Colon (tissue), 2 donors: ENCODE results near the gene MBD1.
A peak's percentile ranks its signal among the peaks of the same experiment; 100 is the strongest.

Experiments used
- FAIRE-seq: peaks from 2 replicates; lab custom pipeline; 2012; peaks lifted over from hg19 to GRCh38; lab: Jason Lieb, UNC
- donor health status: control.
- donor health status: control.

Gene MBD1

DNA sequence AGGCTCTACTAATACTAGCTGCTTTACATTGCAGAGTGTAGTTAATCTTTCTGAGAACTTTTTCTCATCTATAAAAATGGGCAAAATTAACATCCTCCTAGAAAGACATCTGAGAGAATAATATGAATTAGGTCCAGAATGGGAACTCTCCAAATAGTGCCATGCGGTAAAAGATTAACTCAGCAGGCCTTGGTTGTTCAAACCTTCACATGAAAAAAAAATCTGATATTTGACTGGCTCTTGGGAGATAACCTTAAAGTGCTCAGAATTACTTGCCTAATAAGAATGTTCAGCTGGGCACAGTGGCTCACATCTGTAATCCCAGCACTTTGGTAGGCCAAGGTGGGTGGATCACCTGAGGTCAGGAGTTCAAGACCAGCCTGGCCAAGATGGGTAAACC is 11.7 kb upstream of the MBD1 start:
- no peak for FAIRE-seq

DNA sequence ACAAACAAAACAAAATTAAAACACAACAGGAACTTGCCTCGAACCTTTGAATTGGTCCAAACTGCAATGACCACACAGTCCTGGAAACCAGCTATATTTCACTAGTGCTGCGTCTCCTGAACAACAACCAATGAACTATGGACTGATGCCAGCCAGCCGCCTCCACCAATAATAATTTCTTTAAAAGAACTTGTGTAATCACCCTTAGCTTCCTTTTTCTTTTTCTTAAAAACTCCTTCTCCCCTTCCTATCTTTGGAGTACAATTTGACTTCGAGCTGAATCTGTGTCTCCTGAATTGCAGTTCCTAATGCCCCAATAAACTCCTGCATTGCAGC is 7.8 kb upstream of the MBD1 start:
- FAIRE-seq: no peak

- FAIRE-seq: peak; percentile 91
Observed at GRCh38 chr18:50288348-50289107, 7.2 kb upstream of the MBD1 start.

GRCh38 chr18:50287441-50288347 is 6.4 kb upstream of the MBD1 start, which contains the start of gene CXXC1:
CXXC1 (minus strand) TSS chr18:50287692; CDS start chr18:50287589, 103 bp downstream.
- peak; percentile 93 for FAIRE-seq

DNA sequence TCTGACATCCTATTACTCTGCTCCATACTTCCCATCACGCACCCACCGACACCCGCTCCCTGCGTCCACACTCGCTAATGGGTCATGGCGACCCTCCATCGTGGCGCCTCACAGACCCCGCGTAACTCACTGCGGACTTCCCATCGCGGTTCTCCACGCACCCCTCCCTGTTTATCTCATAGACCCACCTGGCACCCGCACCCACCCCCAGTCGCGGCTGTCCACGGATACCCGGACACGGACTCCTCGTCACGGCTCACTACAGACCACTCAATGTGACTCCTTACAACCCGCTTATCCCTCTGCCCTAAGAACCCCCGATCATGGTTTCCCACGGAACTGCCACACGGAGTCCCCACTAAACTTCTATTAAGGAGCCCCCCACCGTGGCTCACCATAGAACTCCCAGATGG is 5.7 kb upstream of the MBD1 start:
- no peak for FAIRE-seq

GRCh38 chr18:50286391-50287027 is 5.2 kb upstream of the MBD1 start:
- FAIRE-seq: no peak

DNA sequence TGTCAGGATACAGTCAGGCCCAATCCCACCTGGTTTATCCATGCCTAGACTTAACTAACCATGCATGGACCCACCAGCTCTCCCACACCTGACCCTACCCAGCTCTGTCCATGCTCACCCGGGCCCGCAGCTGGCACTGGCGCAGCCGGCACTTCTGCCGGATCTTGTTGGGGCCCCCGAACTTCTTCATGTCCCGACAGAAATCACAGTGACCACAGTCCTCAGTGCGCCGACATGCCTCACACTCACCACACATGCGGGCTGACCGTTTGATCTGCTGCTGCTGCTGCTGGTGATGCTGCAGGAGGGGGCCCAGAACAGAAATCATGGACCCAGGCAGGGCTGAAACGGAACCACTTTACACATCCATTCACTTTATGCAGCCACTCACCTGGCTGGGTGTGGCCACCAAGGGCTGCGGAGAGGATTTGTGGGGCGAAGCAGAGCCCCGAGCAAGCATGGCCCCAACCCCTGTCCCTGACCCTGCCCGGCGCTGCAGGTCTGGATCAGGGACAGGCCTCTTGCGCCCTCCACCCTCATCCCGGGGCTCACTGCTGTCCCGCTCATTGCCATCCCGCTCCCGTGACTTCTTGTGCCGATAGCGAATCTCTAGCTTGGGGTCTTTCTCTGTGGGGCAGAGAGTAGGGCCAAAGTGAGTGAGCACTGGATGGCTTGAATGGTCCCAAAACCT is 4.5 kb upstream of the MBD1 start:
- no peak for FAIRE-seq

GRCh38 chr18:50285071-50285470 is 3.7 kb upstream of the MBD1 start:
- FAIRE-seq: no peak

- FAIRE-seq: no peak
Observed at GRCh38 chr18:50284255-50284885, 3.0 kb upstream of the MBD1 start.

- FAIRE-seq: no peak
Observed at GRCh38 chr18:50283469-50284209, 2.3 kb upstream of the MBD1 start.

DNA sequence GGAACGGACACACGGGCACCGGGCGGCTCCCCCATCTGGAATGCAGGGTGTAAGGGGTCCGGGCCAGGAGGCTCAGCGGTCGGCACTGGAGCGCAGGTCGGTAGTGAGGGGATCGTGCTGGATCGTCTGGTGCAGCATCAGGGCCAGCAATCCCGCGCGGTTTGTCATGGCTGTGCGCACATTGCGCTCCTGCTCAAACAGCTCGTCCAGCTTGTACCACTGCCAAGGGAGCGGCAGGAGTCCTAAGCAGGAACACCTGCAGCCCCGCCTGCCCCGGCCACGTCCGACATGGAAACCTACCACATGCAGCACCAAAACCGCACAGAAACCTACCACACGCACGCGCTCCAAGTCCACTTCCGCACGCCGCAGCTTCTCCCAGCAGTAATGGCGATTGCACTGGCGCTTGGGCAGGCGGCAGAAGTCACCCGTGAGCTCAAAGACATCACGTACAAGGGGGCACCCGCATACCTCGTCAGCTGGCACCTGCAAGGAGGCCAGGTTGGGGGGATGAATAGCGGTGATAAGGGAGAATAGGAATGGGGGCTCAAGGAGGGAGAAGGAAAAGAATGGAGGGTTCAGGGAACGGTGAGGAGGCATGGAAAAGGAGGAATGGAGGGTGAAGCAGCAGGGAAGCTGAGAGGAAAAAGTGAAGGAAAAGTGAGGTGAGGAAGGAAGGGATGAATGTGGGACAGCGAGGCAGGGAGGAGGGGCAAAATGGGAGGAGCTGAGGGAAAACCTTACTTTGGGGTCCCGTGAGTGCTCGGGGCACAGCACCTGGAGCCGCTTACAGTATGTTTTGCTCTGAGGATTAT is 1.4 kb upstream of the MBD1 start:
- FAIRE-seq: no peak

GRCh38 chr18:50281972-50282520 is 723 bp upstream of the MBD1 start:
- FAIRE-seq: no peak

DNA sequence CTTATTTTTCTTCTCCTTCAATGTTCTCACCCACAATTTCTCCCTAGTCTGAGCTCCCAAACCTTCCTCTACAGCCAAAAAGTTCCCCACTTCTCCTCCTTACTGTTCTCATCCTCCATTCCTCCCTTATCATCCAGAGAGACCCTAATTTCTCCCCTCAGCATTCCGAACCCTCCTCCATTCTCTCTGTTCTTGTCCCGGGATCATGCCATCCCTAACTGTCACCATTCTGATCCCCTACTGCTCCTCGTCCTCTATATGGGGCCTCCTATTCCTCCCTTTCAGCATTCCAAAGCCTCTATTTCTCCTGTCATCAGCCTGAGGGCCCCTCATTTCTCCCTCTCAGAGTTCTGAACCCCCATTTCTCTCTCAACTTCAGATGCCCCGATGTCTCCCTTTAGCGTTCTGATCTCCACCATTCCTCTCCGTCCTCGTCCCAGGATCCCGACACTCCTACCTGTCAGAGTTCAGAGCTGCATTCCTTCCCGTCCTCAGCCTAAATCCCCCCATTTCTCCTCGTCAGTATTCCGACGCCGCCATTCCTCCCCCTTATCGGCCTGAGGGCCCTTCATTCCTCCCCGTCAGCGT is 522 bp downstream of the MBD1 start:
- FAIRE-seq: no peak

- no peak for FAIRE-seq
Observed at GRCh38 chr18:50279752-50280151, 1.6 kb downstream of the MBD1 start.

GRCh38 chr18:50277942-50278341 is 3.4 kb downstream of the MBD1 start:
- FAIRE-seq: no peak

- no peak for FAIRE-seq
Observed at GRCh38 chr18:50276452-50276851, 4.9 kb downstream of the MBD1 start.

- FAIRE-seq: no peak
Observed at GRCh38 chr18:50275503-50276036, 5.8 kb downstream of the MBD1 start.

DNA sequence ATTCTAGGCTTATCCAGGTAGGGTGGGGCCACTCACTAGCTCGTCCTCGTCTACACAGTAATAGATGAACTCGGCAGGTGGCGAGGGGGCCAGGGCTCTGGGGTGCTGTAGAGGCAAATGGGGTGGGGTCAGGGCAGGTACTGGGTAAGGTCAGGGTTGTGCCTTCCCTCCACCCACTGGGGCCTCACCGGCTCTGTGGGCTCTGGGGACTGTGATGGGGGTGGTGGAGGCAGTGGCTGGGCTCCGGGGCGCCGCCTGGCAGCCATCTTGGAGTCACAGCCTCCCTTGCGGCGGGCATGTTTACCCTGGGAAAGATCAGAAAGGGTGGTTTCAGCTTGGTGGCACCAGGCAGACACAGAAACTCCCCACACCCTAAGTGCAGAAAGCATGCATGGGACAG is 6.4 kb downstream of the MBD1 start:
- no peak for FAIRE-seq

- no peak for FAIRE-seq
Observed at GRCh38 chr18:50274044-50274442, 7.3 kb downstream of the MBD1 start.
